Left colon (tissue), 2 donors: ENCODE data around the gene PPIF. TPM values are rescaled to one million over a fixed set of nuclear protein-coding genes. Genes with fewer than 3 reads are reported as not detected.

Experiments used
- ATAC-seq: fragments of 200-7000 bp; cut with Tn5 transposase; one replicate; pipeline ENCODE4 v1.9.1; 2020; ENCODE audit warnings: mild to moderate bottlenecking, moderate library complexity
- DNase-seq, 2 donors: peaks; one replicate each; pipeline ENCODE4 v3.0.0-alpha.2; 2020
- intact Hi-C, 2 donors: fragments of 100-400 bp; cut with DNase I in 1 of 2; cut with micrococcal nuclease in 1 of 2; formaldehyde crosslinking; loops; one replicate each; pipeline versions ENCODE4 v1.11.2 to v1.14.0; 2022; cut with DNase I, micrococcal nuclease
- long read RNA-seq: library from polyadenylated mRNA; unstranded; transcript quantifications from one replicate; pipeline ENCODE4 v2.0.0, GENCODE V29; 2021
- total RNA-seq, 2 donors: library from RNA; stranded (reverse); fragmentation: NEBNext Ultra II Directional; extraction: Animal tissue kit (Norgen Biotek cat#: 25700); gene quantifications; one replicate each; pipeline ENCODE4 v1.2.1, GENCODE V29; 2021
- donor health status: DM: no; HTN: no; CAD: no.
- donor health status: DM: yes; HTN: yes; CAD: no.

Gene PPIF
- 100 to 1,000 TPM in 1 of 2 donors, 10 to 100 TPM in 1; 86.6 to 105 TPM for total RNA-seq
- long read RNA-seq, transcript PPIF-201 (6 exons, 2,190 nt) = major isoform, 136 of 175 reads
- long read RNA-seq, partial matches to known transcripts = 34 of 175 reads
- long read RNA-seq, other reads (novel, unspliced or antisense) = 1 of 175 reads

DNA sequence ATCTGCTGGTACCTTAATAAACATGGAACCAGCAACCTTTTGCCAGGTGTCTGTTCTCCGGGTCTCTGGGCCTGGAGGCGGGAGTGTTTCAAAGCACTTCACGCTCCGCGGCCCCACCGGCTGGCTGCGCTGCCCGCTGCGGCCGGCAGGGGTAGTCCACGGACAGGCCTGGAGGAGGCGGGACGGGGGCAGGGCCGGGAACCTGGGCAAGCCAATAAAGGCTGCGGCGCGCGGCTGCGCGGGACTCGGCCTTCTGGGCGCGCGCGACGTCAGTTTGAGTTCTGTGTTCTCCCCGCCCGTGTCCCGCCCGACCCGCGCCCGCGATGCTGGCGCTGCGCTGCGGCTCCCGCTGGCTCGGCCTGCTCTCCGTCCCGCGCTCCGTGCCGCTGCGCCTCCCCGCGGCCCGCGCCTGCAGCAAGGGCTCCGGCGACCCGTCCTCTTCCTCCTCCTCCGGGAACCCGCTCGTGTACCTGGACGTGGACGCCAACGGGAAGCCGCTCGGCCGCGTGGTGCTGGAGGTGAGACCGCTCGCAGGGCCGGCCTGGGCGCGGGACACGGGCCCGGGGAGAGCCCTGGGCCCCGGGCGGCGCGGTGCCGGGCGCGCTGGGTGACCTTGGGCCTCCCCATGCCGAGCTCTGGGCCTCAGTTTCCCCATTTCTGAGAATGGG is at the start of gene PPIF:
Gene PPIF, plus strand, starts transcription at position 244 of the 668 bp plus-strand sequence. Its CDS starts 80 bp downstream, at position 324.
- intact Hi-C loops = no loop called here
- DNase-seq (peak; percentile 93 to 97), ATAC-seq (peak; percentile 84)

DNA sequence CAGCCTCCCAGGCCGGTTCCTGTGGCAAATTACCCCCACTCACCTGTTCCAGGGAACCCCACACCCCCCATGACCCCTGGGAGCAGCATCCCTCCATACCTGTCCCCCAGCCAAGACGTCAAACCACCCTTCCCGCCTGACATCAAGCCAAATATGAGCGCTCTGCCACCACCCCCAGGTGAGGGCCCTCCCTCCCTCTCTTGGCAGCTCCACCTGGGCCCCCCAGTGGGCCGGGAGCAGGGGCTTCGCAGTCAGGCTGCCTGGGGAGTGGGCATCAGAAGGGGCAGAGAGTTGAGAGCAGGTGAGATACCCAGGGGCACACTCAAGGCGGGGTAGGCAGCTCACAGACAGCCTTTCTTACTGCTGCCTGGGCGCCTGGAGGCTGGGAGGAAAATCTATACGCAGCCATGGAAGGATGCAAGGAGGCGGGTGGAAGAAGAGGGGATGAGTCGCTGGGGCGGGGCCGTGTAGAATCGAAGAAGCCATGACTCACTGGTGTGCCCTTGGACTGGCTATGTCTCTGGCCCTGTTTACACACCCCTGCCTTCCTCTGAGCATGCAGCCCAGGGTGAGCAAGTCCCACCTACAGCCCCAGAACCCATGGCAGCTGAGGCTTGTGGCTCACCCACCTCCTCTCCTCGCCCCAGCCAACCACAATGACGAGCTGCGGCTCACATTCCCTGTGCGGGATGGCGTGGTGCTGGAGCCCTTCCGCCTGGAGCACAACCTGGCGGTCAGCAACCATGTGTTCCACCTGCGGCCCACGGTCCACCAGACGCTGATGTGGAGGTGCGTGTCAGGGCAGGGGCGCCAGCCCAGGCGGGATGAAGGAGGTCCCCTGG is 48.6 kb upstream of the PPIF start:
- peak in 1 of 2 donors; percentile 68 for DNase-seq
- ATAC-seq = peak; percentile 82
- intact Hi-C loops = no loop called here

GRCh38 chr10:79299397-79300241 is 47.6 kb upstream of the PPIF start:
- DNase-seq = no peak
- peak; percentile 1 for ATAC-seq
- intact Hi-C loops = no loop called here

DNA sequence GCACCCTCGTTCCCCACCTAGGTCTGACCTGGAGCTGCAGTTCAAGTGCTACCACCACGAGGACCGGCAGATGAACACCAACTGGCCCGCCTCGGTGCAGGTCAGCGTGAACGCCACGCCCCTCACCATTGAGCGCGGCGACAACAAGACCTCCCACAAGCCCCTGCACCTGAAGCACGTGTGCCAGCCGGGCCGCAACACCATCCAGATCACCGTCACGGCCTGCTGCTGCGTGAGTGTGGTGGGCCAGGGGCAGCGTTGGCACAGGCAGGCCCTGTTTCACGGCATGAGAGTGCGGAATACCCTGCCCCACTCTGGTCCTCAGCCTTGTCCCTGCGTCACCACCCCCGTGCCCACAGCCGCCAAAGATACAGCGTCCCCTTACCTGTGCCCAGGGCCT is 46.6 kb upstream of the PPIF start:
- intact Hi-C loops = no loop called here
- DNase-seq = no peak
- ATAC-seq = no peak

GRCh38 chr10:79301754-79302530 is 45.3 kb upstream of the PPIF start:
- ATAC-seq (no peak), DNase-seq (no peak)
- intact Hi-C loops = no loop called here

GRCh38 chr10:79303631-79304478 is 43.4 kb upstream of the PPIF start:
- no peak for DNase-seq
- ATAC-seq = no peak
- intact Hi-C loops = no loop called here

GRCh38 chr10:79304479-79305087 is 42.7 kb upstream of the PPIF start:
- intact Hi-C loops = no loop called here
- ATAC-seq = no peak
- no peak for DNase-seq

GRCh38 chr10:79305515-79305914 is 41.8 kb upstream of the PPIF start:
- intact Hi-C loops = no loop called here
- ATAC-seq (no peak), DNase-seq (no peak)

DNA sequence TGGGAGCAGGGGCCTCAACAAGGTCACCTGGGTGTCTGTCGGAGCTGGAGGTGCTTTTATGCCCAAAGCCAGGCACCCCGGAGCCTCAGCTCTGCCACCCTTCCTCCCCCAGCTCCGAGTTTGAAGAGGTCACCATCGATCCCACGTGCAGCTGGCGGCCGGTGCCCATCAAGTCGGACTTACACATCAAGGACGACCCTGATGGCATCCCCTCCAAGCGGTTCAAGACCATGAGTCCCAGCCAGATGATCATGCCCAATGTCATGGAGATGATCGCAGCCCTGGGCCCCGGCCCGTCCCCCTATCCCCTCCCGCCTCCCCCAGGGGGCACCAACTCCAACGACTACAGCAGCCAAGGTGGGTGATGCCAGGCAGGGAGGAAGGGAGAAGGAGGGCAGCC is 41.3 kb upstream of the PPIF start:
- DNase-seq (no peak), ATAC-seq (no peak)
- intact Hi-C loops = no loop called here

DNA sequence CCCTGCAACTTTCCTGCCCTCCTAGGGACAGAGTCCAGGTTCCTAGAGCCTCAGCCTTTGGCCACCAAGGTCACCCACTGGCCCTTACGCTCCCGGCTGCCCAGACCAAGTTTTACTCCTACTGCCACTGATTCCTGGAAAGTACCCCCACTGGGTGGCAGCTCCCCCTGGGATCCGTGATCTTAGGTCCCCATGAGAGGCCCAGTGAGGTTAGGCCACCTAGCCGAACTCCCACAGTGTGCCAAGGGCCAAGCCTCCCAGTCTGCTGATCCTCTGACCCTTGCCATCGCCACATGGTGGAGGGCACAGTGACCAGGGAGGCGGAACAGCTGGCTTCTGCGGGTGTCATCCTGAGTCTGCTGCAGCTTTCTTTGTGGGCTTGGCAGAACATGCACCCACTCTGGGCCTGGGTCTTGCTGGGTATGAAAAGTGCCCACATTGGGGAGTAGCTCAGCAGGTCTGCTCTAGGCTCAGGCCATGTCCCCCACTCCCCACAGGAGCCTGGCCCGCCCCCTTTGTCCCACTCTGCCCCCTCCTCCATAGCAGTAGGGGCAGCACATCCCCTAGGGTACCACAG is 40.5 kb upstream of the PPIF start:
- DNase-seq = no peak
- intact Hi-C loops = no loop called here
- no peak for ATAC-seq

DNA sequence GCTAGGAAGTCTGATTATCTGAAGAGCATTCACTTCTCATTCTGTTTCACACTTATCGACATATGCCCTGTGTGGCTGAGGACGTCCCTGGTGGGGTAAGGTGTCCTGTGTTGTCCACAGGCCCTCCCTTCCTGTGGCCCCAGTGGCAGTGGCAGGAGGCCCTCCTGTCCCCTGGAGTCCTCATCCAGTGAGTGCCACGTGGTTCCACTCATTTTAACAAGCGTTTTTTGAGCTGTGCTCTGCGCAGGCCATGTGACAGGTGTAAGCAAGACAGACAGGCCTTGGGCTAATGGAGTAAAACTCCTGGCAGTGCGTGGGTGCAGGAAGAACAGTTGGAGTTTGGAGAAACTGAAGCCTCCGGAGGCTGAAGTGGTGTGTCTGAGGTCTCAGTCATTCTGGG is 39.3 kb upstream of the PPIF start:
- ATAC-seq (no peak), DNase-seq (no peak)
- intact Hi-C loops = no loop called here

DNA sequence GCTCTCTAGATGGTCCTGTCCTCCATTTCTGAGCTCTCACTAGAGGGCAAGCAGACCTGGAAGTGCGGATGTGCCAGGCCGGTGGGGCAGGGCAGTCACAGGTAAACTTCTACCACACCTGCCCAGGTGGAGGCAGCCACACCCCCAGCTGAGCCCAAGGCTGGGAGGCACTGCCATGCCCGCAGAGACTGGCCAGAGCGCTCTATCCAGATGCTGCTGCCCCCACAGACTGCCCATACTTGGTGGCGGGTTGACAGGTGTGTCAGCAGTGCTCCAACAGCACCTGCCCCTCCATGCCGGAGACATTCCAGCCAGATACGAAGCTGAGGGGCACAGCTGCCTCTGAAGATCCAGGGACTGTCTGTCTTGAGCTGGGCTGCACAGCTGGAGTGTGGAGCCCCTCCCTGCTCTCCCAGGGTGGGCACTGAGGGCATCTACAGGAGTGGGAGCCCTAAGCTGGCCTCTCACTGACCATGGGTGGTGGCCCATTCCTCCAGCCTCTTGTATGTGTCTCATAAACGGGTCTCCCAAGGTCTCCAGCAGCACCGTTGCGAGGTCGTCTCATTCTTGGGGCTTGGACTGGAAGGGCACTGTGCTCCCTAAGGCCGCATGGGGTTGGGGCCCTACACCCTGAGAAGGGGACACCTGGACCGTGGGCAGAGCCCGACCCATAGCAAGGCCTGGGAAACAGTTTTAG is 38.2 kb upstream of the PPIF start:
- intact Hi-C loops = no loop called here
- ATAC-seq (peak; percentile 54), DNase-seq (no peak)

DNA sequence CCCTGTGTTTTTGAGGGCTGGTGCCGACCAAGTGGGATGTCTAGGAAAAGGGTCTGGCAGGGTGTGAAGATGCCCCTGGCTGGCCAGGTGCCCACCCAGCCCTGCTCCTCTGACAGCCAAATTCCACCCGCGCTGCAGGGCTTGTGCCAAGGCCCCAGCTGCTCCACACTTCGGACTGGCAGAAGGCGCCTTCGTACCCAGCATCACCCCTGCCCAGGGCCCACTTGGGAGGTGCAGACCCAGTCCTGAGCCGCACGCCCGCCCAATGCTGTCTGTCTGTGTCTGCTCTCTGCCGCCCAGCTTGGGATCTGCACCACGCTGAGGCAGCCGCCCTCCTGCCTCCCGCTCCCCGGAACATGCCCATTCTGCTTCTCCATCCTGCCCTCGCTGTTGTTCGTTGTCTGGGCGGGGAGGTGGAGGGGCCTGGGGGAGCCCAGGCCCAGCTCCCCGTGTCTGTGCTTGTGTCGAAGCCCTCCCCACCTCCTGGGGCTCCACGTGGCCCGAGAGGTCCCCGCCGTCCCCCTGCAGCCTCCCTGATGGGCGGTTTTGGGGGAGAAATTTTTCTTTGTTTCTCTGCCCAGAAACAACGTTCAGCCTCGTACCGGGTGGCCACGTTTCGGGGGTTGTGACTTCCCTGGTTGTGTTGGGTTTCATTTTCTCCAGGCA is 36.9 kb upstream of the PPIF start:
- no peak for ATAC-seq
- intact Hi-C loops = no loop called here
- no peak for DNase-seq

- peak; percentile 52 to 58 for DNase-seq
- intact Hi-C loops = no loop called here
- ATAC-seq = peak; percentile 77
Observed at GRCh38 chr10:79310911-79311573, 36.2 kb upstream of the PPIF start.
